Uterus (tissue), 2 donors: ENCODE measurements around the gene BPGM.

Experiments
- POLR2A ChIP-seq, 2 donors: fragments of 450-650 bp; IDR thresholded peaks; one replicate each; pipeline ENCODE4 v1.6.1; 2016; ENCODE audit warnings: antibody characterized with exemption in 2 of 2, mild to moderate bottlenecking in 1 of 2, moderate library complexity in 1 of 2
- TF ChIP-seq, protein P1 (sequence below), 4 experiments: fragments of 200-600 bp in 2 of 4; fragments of 450-650 bp in 2 of 4; sonication (generic) in 2 of 4; IDR thresholded peaks; one replicate each; pipeline ENCODE4 v1.5.1; 2016 to 2019; ENCODE audit warnings: antibody characterized with exemption in 4 of 4, mild to moderate bottlenecking in 2 of 4, moderate library complexity in 1 of 4

GRCh38 chr7:134709197-134709596 is 62.5 kb downstream of the BPGM start:
- TF ChIP-seq, protein P1, sequence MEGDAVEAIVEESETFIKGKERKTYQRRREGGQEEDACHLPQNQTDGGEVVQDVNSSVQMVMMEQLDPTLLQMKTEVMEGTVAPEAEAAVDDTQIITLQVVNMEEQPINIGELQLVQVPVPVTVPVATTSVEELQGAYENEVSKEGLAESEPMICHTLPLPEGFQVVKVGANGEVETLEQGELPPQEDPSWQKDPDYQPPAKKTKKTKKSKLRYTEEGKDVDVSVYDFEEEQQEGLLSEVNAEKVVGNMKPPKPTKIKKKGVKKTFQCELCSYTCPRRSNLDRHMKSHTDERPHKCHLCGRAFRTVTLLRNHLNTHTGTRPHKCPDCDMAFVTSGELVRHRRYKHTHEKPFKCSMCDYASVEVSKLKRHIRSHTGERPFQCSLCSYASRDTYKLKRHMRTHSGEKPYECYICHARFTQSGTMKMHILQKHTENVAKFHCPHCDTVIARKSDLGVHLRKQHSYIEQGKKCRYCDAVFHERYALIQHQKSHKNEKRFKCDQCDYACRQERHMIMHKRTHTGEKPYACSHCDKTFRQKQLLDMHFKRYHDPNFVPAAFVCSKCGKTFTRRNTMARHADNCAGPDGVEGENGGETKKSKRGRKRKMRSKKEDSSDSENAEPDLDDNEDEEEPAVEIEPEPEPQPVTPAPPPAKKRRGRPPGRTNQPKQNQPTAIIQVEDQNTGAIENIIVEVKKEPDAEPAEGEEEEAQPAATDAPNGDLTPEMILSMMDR (IDR thresholded peaks at IDR 0.05) = no peak
- TF ChIP-seq POLR2A (IDR thresholded peaks at IDR 0.05) = no peak
